Vagina (tissue), 2 donors: ENCODE measurements around the gene CARD6.

ENCODE experiments used
- CTCF ChIP-seq, 3 experiments: fragments of 450-650 bp in 2 of 3; fragments of 200-600 bp in 1 of 3; sonication (generic) in 1 of 3; IDR thresholded peaks; one replicate each; pipeline ENCODE4 v1.5.1; 2017 to 2019; ENCODE audit warnings: antibody characterized with exemption in 3 of 3, mild to moderate bottlenecking in 2 of 3, moderate library complexity in 2 of 3
- POLR2A ChIP-seq, 2 donors: fragments of 450-650 bp; IDR thresholded peaks; one replicate each; pipeline ENCODE4 v1.6.1; 2017; ENCODE audit warnings: antibody characterized with exemption in 2 of 2, mild to moderate bottlenecking in 2 of 2, moderate library complexity in 2 of 2

- TF ChIP-seq POLR2A (IDR thresholded peaks at IDR 0.05) (no peak), CTCF (IDR thresholded peaks at IDR 0.05) (no peak)
These were observed 9.6 kb upstream of the CARD6 start for GRCh38 chr5:40831346-40832210.
